ENCODE measurements around the gene CDH5. TPM values are rescaled to one million over a fixed set of nuclear protein-coding genes. Genes with fewer than 3 reads are reported as not detected.
"Not testable (repeated sequence)": the region's sequence is repeated elsewhere in the genome, so short reads cannot be mapped to it uniquely, and the experiment has no call there.

CDH5 gene
- total and polyA plus RNA-seq, 2 donors (not counting 3 experiments of a cell fraction or from before 2014, with no cell fraction given), result 765 to 815 TPM

- no peaks in the 10 kb centered on the region for H3K79me2 ChIP-seq (ENCODE audit: control insufficient read depth, insufficient read depth, low read length)
- H3K27ac ChIP-seq (ENCODE audit: insufficient read depth, low read depth, low read length), result no peak overlapping the region
- H3K27me3 ChIP-seq (ENCODE audit: control insufficient read depth in 2 of 2, insufficient read depth in 2 of 2, low read length in 2 of 2), result no peaks in the 10 kb centered on the region
- no peak for DNase-seq (ENCODE audit: low read depth, low spot score)
- H3K36me3 ChIP-seq (ENCODE audit: control insufficient read depth in 2 of 2, extremely low read depth in 1 of 2, insufficient read depth in 2 of 2, low read length in 2 of 2), result no peaks in the 10 kb centered on the region
- H3K9me3 ChIP-seq (replicated peaks; ENCODE audit: control insufficient read depth, insufficient read depth, low read length), result no peaks in the 10 kb centered on the region
- H2AFZ ChIP-seq (ENCODE audit: low read depth, low read length), result no peak overlapping the region
- ChIA-PET CTCF (interaction anchor here (1.1 kb wide), 1 partner anchor 17 kb away, joined by 3 read pairs; no protein-coding TSS in a partner anchor), POLR2A (no interaction called here)
- H3K4me3 ChIP-seq (replicated peaks in 1 of 3; ENCODE audit: insufficient read depth in 1 of 3, low read depth in 1 of 3, low read length in 3 of 3), result no peak overlapping the region
- no peaks in the 10 kb centered on the region for H3K4me1 ChIP-seq (ENCODE audit: control insufficient read depth, extremely low read depth, insufficient read depth, low read length)
- H4K20me1 ChIP-seq (replicated peaks; ENCODE audit: control insufficient read depth, extremely low read depth, insufficient read depth, low read length), result no peaks in the 10 kb centered on the region
- no peak overlapping the region for H3K4me2 ChIP-seq (ENCODE audit: insufficient read depth, low read length)
- no peaks in the 10 kb centered on the region for H3K9me1 ChIP-seq (replicated peaks; ENCODE audit: control insufficient read depth, extremely low read depth, insufficient read depth, low read length)
- FAIRE-seq, result no peak
- H3K9ac ChIP-seq (replicated peaks; ENCODE audit: extremely low read depth, insufficient read depth, low read length), result no peak overlapping the region
- intact Hi-C loops (cut with micrococcal nuclease) (no loop called here), dilution Hi-C loops (cut with MboI; ENCODE audit: extremely low pct_ligation_motif_present, low sequenced_read_pairs) (no loop called here)
- no peak for TF ChIP-seq JUN (IDR thresholded peaks at IDR 0.05; ENCODE audit: borderline replicate concordance, insufficient read depth, insufficient read length, low read depth)
- no peak for TF ChIP-seq POLR2AphosphoS5 (IDR thresholded peaks at IDR 0.05; ENCODE audit: insufficient read depth, low read depth, low read length)
- TF ChIP-seq EZH2 (IDR thresholded peaks at IDR 0.05; ENCODE audit: borderline replicate concordance, low read depth, low read length, severe bottlenecking), result no peak
- TF ChIP-seq, protein P1, sequence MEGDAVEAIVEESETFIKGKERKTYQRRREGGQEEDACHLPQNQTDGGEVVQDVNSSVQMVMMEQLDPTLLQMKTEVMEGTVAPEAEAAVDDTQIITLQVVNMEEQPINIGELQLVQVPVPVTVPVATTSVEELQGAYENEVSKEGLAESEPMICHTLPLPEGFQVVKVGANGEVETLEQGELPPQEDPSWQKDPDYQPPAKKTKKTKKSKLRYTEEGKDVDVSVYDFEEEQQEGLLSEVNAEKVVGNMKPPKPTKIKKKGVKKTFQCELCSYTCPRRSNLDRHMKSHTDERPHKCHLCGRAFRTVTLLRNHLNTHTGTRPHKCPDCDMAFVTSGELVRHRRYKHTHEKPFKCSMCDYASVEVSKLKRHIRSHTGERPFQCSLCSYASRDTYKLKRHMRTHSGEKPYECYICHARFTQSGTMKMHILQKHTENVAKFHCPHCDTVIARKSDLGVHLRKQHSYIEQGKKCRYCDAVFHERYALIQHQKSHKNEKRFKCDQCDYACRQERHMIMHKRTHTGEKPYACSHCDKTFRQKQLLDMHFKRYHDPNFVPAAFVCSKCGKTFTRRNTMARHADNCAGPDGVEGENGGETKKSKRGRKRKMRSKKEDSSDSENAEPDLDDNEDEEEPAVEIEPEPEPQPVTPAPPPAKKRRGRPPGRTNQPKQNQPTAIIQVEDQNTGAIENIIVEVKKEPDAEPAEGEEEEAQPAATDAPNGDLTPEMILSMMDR (IDR thresholded peaks at IDR 0.05; ENCODE audit: extremely low read depth in 1 of 2, insufficient read depth in 1 of 2, low read depth in 1 of 2, low read length in 2 of 2), result no peak
- no peak for TF ChIP-seq FOS (IDR thresholded peaks at IDR 0.05; ENCODE audit: borderline replicate concordance, insufficient read depth, low read length)
- no peak for TF ChIP-seq MAX (IDR thresholded peaks at IDR 0.05; ENCODE audit: insufficient read depth, insufficient read length)
- no peak for TF ChIP-seq GATA2 (IDR thresholded peaks at IDR 0.05; ENCODE audit: insufficient read depth, insufficient read length, low read depth, low read length)
- TF ChIP-seq MYC (IDR thresholded peaks at IDR 0.05; ENCODE audit: low read depth, low read length), result no peak
- no peak for TF ChIP-seq POLR2A (IDR thresholded peaks at IDR 0.05; ENCODE audit: low read depth, low read length)
- no TSS peak for BruUV-seq (replicated peaks)
These were observed 38.2 kb upstream of the CDH5 start for GRCh38 chr16:66328282-66328681.

DNA sequence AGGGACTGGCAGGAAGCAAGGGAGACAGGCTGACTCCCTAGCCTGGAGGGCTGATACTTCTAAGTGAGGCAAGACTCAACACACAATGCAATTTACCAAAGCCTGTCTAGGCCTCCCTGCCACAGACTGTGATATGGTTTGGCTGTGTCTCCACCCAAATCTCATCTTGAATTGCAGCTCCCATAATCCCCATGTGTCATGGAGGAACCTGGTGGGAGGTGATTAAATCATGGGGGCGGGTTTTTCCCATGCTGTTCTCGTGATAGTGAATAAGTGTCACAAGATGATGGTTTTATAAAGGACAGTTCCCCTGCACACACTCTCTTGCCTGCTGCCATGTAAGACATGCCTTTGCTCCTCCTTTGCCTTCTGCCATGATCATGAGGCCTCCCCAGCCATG, 35.0 kb upstream of the CDH5 start:
- H4K20me1 ChIP-seq (replicated peaks; ENCODE audit: control insufficient read depth, extremely low read depth, insufficient read depth, low read length); H3K9ac ChIP-seq (replicated peaks; ENCODE audit: extremely low read depth, insufficient read depth, low read length); H3K4me1 ChIP-seq (ENCODE audit: control insufficient read depth, extremely low read depth, insufficient read depth, low read length); H3K27ac ChIP-seq (ENCODE audit: insufficient read depth, low read depth, low read length); DNase-seq (ENCODE audit: low read depth, low spot score); BruUV-seq (replicated peaks); H3K36me3 ChIP-seq (ENCODE audit: control insufficient read depth in 2 of 2, extremely low read depth in 1 of 2, insufficient read depth in 2 of 2, low read length in 2 of 2); H2AFZ ChIP-seq (ENCODE audit: low read depth, low read length); intact Hi-C loops (cut with micrococcal nuclease); H3K79me2 ChIP-seq (ENCODE audit: control insufficient read depth, insufficient read depth, low read length); H3K4me3 ChIP-seq (replicated peaks in 1 of 3; ENCODE audit: insufficient read depth in 1 of 3, low read depth in 1 of 3, low read length in 3 of 3); H3K4me2 ChIP-seq (ENCODE audit: insufficient read depth, low read length); dilution Hi-C loops (cut with MboI; ENCODE audit: extremely low pct_ligation_motif_present, low sequenced_read_pairs); FAIRE-seq; H3K9me1 ChIP-seq (replicated peaks; ENCODE audit: control insufficient read depth, extremely low read depth, insufficient read depth, low read length); H3K9me3 ChIP-seq (replicated peaks; ENCODE audit: control insufficient read depth, insufficient read depth, low read length); POLR2A ChIA-PET; H3K27me3 ChIP-seq (ENCODE audit: control insufficient read depth in 2 of 2, insufficient read depth in 2 of 2, low read length in 2 of 2): not testable (repeated sequence)
- CTCF ChIA-PET, result interaction anchor here (3.9 kb wide), 1 partner anchor 10 kb away, joined by 15 read pairs; no protein-coding TSS in a partner anchor

All from endothelial cell of umbilical vein (primary cell).